K562 (cell line): ENCODE results near the gene NDUFAB1. TPM values are rescaled to one million over a fixed set of nuclear protein-coding genes. Genes with fewer than 3 reads are reported as not detected.

Experiments
- HDGF ChIP-seq: fragments of 450-650 bp; IDR thresholded peaks from 2 replicates; pipeline ENCODE4 v1.6.1; 2016
- KLF13 ChIP-seq: fragments of 450-650 bp; IDR thresholded peaks from 2 replicates; pipeline ENCODE4 v1.6.1; 2016; ENCODE audit warnings: missing genetic modification characterization, low read depth, mild to moderate bottlenecking, missing compliant biosample characterization, moderate library complexity, borderline replicate concordance
- MCM5 ChIP-seq: fragments of 450-650 bp; IDR thresholded peaks from 2 replicates; pipeline ENCODE4 v1.6.1; 2016; ENCODE audit warnings: low read depth
- NFE2L1 ChIP-seq: fragments of 450-650 bp; IDR thresholded peaks from 2 replicates; pipeline ENCODE4 v1.6.1; 2016; ENCODE audit warnings: missing genetic modification characterization, low read depth, mild to moderate bottlenecking, missing compliant biosample characterization, moderate library complexity, borderline replicate concordance
- PHF20 ChIP-seq: fragments of 450-650 bp; IDR thresholded peaks from 2 replicates; pipeline ENCODE4 v1.6.1; 2018; ENCODE audit not compliant: partially characterized antibody
- SUPT5H ChIP-seq: fragments of 450-650 bp; IDR thresholded peaks from 2 replicates; pipeline ENCODE4 v1.6.1; 2016
- TAF1 ChIP-seq: IDR thresholded peaks from 2 replicates; pipeline ENCODE4 v1.6.1; 2011; ENCODE audit warnings: mild to moderate bottlenecking, low read length, moderate library complexity; ENCODE audit not compliant: insufficient read depth, control insufficient read depth, severe bottlenecking; ENCODE audit errors: extremely low read depth
- TSHZ1 ChIP-seq: fragments of 250-450 bp; sonication (Bioruptor Pico); IDR thresholded peaks from 2 replicates; pipeline ENCODE4 v1.4.0; 2020; ENCODE audit warnings: mild to moderate bottlenecking, moderate library complexity
- ZBED1 ChIP-seq: IDR thresholded peaks from 2 replicates; pipeline ENCODE4 v1.6.1; 2014
- ZBTB7A ChIP-seq: IDR thresholded peaks from 2 replicates; pipeline ENCODE4 v1.6.1; 2011; ENCODE audit warnings: low read depth, mild to moderate bottlenecking, low read length, moderate library complexity, borderline replicate concordance; ENCODE audit not compliant: control insufficient read depth
- ZC3H4 ChIP-seq: sonication (generic); formaldehyde crosslinking; IDR thresholded peaks from 2 replicates; pipeline ENCODE4 v1.9.0; 2021; ENCODE audit warnings: missing genetic modification reagents, borderline replicate concordance
- ZNF449 ChIP-seq: fragments of 250-450 bp; sonication (Bioruptor Pico); IDR thresholded peaks from 2 replicates; pipeline ENCODE4 v1.8.0; 2022; ENCODE audit warnings: moderate library complexity, mild to moderate bottlenecking, inconsistent platforms
- polyA plus RNA-seq, 8 experiments: library from polyadenylated mRNA; depleted of rRNA in 4 of 8; stranded (reverse) in 5 of 8; unstranded in 3 of 8; fragments of >200 nt; fragmentation: Nextera tagmentation in 2 of 8; fragmentation: Illumina TruSeq in 1 of 8; extraction: Ambion mirVana in 2 of 8; extraction: Trizol in 1 of 8; gene quantifications; 2 replicates each; pipeline versions ENCODE4 v1.2.1 to v1.2.3, GENCODE V29; 2011 to 2014; ENCODE audit warnings: inconsistent platforms in 1 of 8, missing spikeins in 1 of 8
- total RNA-seq, 7 experiments: library from RNA; depleted of rRNA in 6 of 7; stranded (reverse); fragments of >200 nt in 6 of 7; fragmentation: Illumina TruSeq in 2 of 7; extraction: Trizol in 2 of 7; gene quantifications; 2 replicates each; pipeline versions ENCODE4 v1.2.1 to v1.2.3, GENCODE V29; 2011 to 2021; ENCODE audit warnings: low replicate concordance in 1 of 7
- TF ChIP-seq, protein P1 (sequence below): fragments of 450-650 bp; formaldehyde crosslinking; IDR thresholded peaks from 2 replicates; pipeline ENCODE4 v1.4.0; 2022; ENCODE audit warnings: missing genetic modification characterization
- TF ChIP-seq, protein P2 (sequence below): fragments of 450-650 bp; IDR thresholded peaks from 2 replicates; pipeline ENCODE4 v1.6.1; 2018; ENCODE audit not compliant: partially characterized antibody
- TF ChIP-seq, protein P3 (sequence below): fragments of 250-450 bp; sonication (Bioruptor Pico); IDR thresholded peaks from 2 replicates; pipeline ENCODE4 v1.8.0; 2021; ENCODE audit warnings: moderate library complexity, mild to moderate bottlenecking, inconsistent platforms

NDUFAB1 gene
- total and polyA plus RNA-seq, 9 of the 15 experiments (the other 6 are each of a cell fraction or from before 2014, with no cell fraction given), result 123 to 481 (median 238) TPM

DNA sequence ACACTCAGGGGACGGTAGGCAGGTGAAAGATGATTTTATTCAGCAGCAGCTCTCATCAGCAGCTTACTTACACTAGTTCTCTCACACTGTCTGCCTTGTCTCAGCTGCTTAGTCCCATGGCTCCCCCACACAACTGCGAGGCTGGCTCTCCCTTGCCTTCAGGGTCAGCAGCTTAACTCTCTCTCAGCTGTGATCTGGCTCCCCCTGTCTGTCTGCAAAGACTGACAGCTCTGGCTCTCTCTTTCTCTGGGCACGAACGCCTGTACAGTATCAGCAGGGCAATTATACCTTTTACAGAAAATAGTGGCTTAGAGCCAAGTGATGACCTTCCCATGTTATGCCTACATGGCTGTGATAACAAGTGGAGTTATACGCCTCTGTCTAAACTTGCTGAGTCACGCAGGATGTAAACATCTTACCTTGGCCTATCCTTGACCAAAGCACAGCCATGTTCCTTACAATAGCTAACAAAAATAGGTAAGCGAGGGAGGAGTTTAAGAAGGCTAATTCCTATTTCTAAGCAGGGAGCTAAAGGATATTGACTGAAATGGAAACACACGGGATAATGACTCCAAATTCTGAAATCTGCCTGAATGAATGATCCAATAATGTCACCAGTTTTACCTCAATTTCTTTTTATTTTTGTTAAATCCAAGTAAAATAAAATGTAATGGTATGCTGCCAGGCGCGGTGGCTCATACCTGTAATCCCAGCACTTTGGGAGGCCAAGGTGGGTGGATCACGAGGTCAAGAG, 1.1 kb upstream of the NDUFAB1 start (continued):
- TF ChIP-seq, protein P1, sequence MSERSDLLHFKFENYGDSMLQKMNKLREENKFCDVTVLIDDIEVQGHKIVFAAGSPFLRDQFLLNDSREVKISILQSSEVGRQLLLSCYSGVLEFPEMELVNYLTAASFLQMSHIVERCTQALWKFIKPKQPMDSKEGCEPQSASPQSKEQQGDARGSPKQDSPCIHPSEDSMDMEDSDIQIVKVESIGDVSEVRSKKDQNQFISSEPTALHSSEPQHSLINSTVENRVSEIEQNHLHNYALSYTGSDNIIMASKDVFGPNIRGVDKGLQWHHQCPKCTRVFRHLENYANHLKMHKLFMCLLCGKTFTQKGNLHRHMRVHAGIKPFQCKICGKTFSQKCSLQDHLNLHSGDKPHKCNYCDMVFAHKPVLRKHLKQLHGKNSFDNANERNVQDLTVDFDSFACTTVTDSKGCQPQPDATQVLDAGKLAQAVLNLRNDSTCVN (CRISPR knock-in tag), result peak; percentile 99
- TF ChIP-seq, protein P2, sequence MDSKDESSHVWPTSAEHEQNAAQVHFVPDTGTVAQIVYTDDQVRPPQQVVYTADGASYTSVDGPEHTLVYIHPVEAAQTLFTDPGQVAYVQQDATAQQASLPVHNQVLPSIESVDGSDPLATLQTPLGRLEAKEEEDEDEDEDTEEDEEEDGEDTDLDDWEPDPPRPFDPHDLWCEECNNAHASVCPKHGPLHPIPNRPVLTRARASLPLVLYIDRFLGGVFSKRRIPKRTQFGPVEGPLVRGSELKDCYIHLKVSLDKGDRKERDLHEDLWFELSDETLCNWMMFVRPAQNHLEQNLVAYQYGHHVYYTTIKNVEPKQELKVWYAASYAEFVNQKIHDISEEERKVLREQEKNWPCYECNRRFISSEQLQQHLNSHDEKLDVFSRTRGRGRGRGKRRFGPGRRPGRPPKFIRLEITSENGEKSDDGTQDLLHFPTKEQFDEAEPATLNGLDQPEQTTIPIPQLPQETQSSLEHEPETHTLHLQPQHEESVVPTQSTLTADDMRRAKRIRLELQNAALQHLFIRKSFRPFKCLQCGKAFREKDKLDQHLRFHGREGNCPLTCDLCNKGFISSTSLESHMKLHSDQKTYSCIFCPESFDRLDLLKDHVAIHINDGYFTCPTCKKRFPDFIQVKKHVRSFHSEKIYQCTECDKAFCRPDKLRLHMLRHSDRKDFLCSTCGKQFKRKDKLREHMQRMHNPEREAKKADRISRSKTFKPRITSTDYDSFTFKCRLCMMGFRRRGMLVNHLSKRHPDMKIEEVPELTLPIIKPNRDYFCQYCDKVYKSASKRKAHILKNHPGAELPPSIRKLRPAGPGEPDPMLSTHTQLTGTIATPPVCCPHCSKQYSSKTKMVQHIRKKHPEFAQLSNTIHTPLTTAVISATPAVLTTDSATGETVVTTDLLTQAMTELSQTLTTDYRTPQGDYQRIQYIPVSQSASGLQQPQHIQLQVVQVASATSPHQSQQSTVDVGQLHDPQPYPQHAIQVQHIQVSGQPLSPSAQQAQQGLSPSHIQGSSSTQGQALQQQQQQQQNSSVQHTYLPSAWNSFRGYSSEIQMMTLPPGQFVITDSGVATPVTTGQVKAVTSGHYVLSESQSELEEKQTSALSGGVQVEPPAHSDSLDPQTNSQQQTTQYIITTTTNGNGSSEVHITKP, result no peak
- TF ChIP-seq PHF20 (no peak), MCM5 (no peak), ZNF449 (CRISPR knock-in tag) (peak; percentile 99), KLF13 (tag) (peak; percentile 99), HDGF (no peak), NFE2L1 (peak; percentile 99), ZBED1 (no peak), ZC3H4 (CRISPR knock-in tag) (no peak), SUPT5H (no peak; the same call in 1 of the 2 replicates), TSHZ1 (peak; percentile 97), ZBTB7A (peak; percentile 45; the same call in 1 of the 2 replicates), TAF1 (no peak)
- TF ChIP-seq, protein P3, sequence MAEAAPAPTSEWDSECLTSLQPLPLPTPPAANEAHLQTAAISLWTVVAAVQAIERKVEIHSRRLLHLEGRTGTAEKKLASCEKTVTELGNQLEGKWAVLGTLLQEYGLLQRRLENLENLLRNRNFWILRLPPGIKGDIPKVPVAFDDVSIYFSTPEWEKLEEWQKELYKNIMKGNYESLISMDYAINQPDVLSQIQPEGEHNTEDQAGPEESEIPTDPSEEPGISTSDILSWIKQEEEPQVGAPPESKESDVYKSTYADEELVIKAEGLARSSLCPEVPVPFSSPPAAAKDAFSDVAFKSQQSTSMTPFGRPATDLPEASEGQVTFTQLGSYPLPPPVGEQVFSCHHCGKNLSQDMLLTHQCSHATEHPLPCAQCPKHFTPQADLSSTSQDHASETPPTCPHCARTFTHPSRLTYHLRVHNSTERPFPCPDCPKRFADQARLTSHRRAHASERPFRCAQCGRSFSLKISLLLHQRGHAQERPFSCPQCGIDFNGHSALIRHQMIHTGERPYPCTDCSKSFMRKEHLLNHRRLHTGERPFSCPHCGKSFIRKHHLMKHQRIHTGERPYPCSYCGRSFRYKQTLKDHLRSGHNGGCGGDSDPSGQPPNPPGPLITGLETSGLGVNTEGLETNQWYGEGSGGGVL (CRISPR knock-in tag), result peak; percentile 97
